Endodermal cell (in vitro differentiated cells): ENCODE measurements around the gene MTMR3. TPM values are rescaled to one million over a fixed set of nuclear protein-coding genes. Genes with fewer than 3 reads are reported as not detected.

Experiments used
- DNase-seq: peaks from one replicate; pipeline ENCODE4 v3.0.0-alpha.2; 2017
- H3K27ac ChIP-seq: 2 replicates; pipeline ENCODE4 v1.5.1; 2013; ENCODE audit warnings: mild to moderate bottlenecking, low read depth, low read length, moderate library complexity
- H3K27me3 ChIP-seq: 2 replicates; pipeline ENCODE4 v1.6.1; 2013; ENCODE audit warnings: mild to moderate bottlenecking, low read length, moderate library complexity; ENCODE audit not compliant: insufficient read depth, control insufficient read depth, poor library complexity, severe bottlenecking
- H3K36me3 ChIP-seq: 2 replicates; pipeline ENCODE4 v1.7.0; 2013; ENCODE audit warnings: mild to moderate bottlenecking, low read length, moderate library complexity; ENCODE audit not compliant: control insufficient read depth, insufficient read depth
- H3K4me1 ChIP-seq: one replicate; pipeline ENCODE4 v1.7.0; 2013; ENCODE audit warnings: low read length; ENCODE audit not compliant: control insufficient read depth, insufficient read depth
- H3K4me3 ChIP-seq: 2 replicates; pipeline ENCODE4 v1.5.1; 2013; ENCODE audit warnings: mild to moderate bottlenecking, low read length, moderate library complexity
- H3K9ac ChIP-seq: 2 replicates; pipeline ENCODE4 v1.6.1; 2013; ENCODE audit warnings: mild to moderate bottlenecking, low read length, moderate library complexity; ENCODE audit not compliant: poor library complexity, severe bottlenecking; ENCODE audit errors: extremely low read depth
- H3K9me3 ChIP-seq: 2 replicates; pipeline ENCODE4 v1.6.1; 2013; ENCODE audit warnings: mild to moderate bottlenecking, low read length, moderate library complexity; ENCODE audit not compliant: control insufficient read depth
- H3K27ac Mint-ChIP-seq: 2 replicates; pipeline ENCODE4 v1.8.0; 2020; ENCODE audit warnings: mixed read lengths
- H3K27me3 Mint-ChIP-seq: 2 replicates; pipeline ENCODE4 v1.8.0; 2021; ENCODE audit warnings: mild to moderate bottlenecking, mixed read lengths; ENCODE audit not compliant: insufficient read depth
- H3K36me3 Mint-ChIP-seq: 2 replicates; pipeline ENCODE4 v1.8.0; 2020; ENCODE audit warnings: low read depth, mixed read lengths
- H3K4me1 Mint-ChIP-seq: 2 replicates; pipeline ENCODE4 v1.8.0; 2020; ENCODE audit warnings: mixed read lengths
- H3K4me3 Mint-ChIP-seq: 2 replicates; pipeline ENCODE4 v1.8.0; 2020; ENCODE audit warnings: mild to moderate bottlenecking, moderate library complexity, mixed read lengths
- H3K9me3 Mint-ChIP-seq: 2 replicates; pipeline ENCODE4 v1.8.0; 2020; ENCODE audit warnings: mild to moderate bottlenecking, mixed read lengths
- CTCF ChIP-seq: fragments of 200-600 bp; sonication (generic); conservative IDR thresholded peaks from 2 replicates; pipeline ENCODE4 v1.5.0; 2021; ENCODE audit warnings: antibody characterized with exemption, mild to moderate bottlenecking
- WGBS, 2 experiments: methylation state at CpG; one replicate each; pipeline versions ENCODE4 v1.1.5 to v1.1.7; 2013; ENCODE audit warnings: missing lambda C conversion rate in 2 of 2, mixed read lengths in 1 of 2; ENCODE audit not compliant: insufficient coverage in 1 of 2, insufficient read length in 1 of 2; 5-methylcytosine and 5-hydroxymethylcytosine counted together
- total RNA-seq, 2 donors: library from RNA; stranded (reverse); fragmentation: NEBNext Ultra II Directional in 1 of 2; extraction: Animal tissue kit (Norgen Biotek cat#: 25700) in 1 of 2; gene quantifications; 2 replicates in 1 of 2; 3 replicates in 1 of 2; pipeline ENCODE4 v1.2.1, GENCODE V29; 2021

The MTMR3 gene
- total RNA-seq, 2 donors from 2014 or later, result 30.9 to 41.3 TPM

GRCh38 chr22:29934596-29934995 is 51.6 kb downstream of the MTMR3 start:
- Mint-ChIP-seq H3K27ac (no peak overlapping the region), H3K4me3 (no peak overlapping the region), H3K4me1 (no peaks in the 10 kb centered on the region), H3K36me3 (peaks cover 2% of the 10 kb centered on the region), H3K9me3 (peaks cover 2% of the 10 kb centered on the region), H3K27me3 (no peaks in the 10 kb centered on the region)
- H3K27ac ChIP-seq, result no peak overlapping the region
- H3K4me1 ChIP-seq, result no peaks in the 10 kb centered on the region
- H3K4me3 ChIP-seq, result no peak overlapping the region
- H3K36me3 ChIP-seq, result no peaks in the 10 kb centered on the region
- no peak for DNase-seq
- no peaks in the 10 kb centered on the region for H3K27me3 ChIP-seq
- no peak for TF ChIP-seq CTCF
- no peak overlapping the region for H3K9ac ChIP-seq
- H3K9me3 ChIP-seq, result no peaks in the 10 kb centered on the region
- 100% methylated on average over 1 of the region's 2 CpGs; no CpG with 5 or more reads in 1 of the 2 experiments for WGBS, 2 experiments

- no peak for DNase-seq
- H3K27me3 ChIP-seq, result no peaks in the 10 kb centered on the region
- peaks cover 14% of the 10 kb centered on the region for H3K9me3 Mint-ChIP-seq
- no peak overlapping the region for H3K4me3 Mint-ChIP-seq
- H3K27me3 Mint-ChIP-seq, result no peaks in the 10 kb centered on the region
- no peaks in the 10 kb centered on the region for H3K36me3 ChIP-seq
- no peaks in the 10 kb centered on the region for H3K4me1 ChIP-seq
- H3K27ac Mint-ChIP-seq, result no peak overlapping the region
- no peak overlapping the region for H3K27ac ChIP-seq
- H3K9ac ChIP-seq, result no peak overlapping the region
- WGBS, 2 experiments, result 94 to 100% methylated on average over 1 of the region's 1 CpG
- TF ChIP-seq CTCF, result no peak
- H3K9me3 ChIP-seq, result peaks cover 6% of the 10 kb centered on the region
- H3K4me3 ChIP-seq, result no peak overlapping the region
- H3K36me3 Mint-ChIP-seq, result peaks cover 12% of the 10 kb centered on the region
- no peaks in the 10 kb centered on the region for H3K4me1 Mint-ChIP-seq
Observed at GRCh38 chr22:29936186-29936585, 53.2 kb downstream of the MTMR3 start.

- H3K27me3 Mint-ChIP-seq, result no peaks in the 10 kb centered on the region
- 93 to 95% methylated on average over 3 to 7 of the region's 7 CpGs for WGBS, 2 experiments
- Histone ChIP-seq H3K36me3 (no peaks in the 10 kb centered on the region), H3K9me3 (peaks cover 16% of the 10 kb centered on the region), H3K27ac (no peak overlapping the region), H3K27me3 (no peaks in the 10 kb centered on the region), H3K4me3 (no peak overlapping the region), H3K4me1 (no peaks in the 10 kb centered on the region), H3K9ac (no peak overlapping the region)
- no peak for TF ChIP-seq CTCF
- H3K36me3 Mint-ChIP-seq, result peaks cover 26% of the 10 kb centered on the region
- H3K4me3 Mint-ChIP-seq, result no peak overlapping the region
- H3K27ac Mint-ChIP-seq, result no peak overlapping the region
- no peaks in the 10 kb centered on the region for H3K4me1 Mint-ChIP-seq
- no peak for DNase-seq
- peaks cover 34% of the 10 kb centered on the region for H3K9me3 Mint-ChIP-seq
Observed at GRCh38 chr22:29937940-29938693, 55.1 kb downstream of the MTMR3 start.
